SK-N-SH (cell line): ENCODE measurements around the gene FBXW9. TPM values are rescaled to one million over a fixed set of nuclear protein-coding genes. Genes with fewer than 3 reads are reported as not detected.

ENCODE experiments used
- CTCF ChIA-PET: fragments of 300-600, 350-600 bp; formaldehyde crosslinking; extraction: SDS; loops from one replicate; lab custom pipeline; 2021; lab: Yijun Ruan, JAX
- POLR2A ChIA-PET: fragments of 350-600 bp; sonication (Branson Sonifier 250); formaldehyde crosslinking; extraction: SDS; loops from one replicate; lab custom pipeline; 2020; ENCODE audit warnings: antibody characterized with exemption, inconsistent platforms; lab: Yijun Ruan, JAX
- DNase-seq: peaks from one replicate; pipeline ENCODE4 v3.0.0; 2012
- H2AFZ ChIP-seq: fragments of 200-600 bp; sonication (generic); 2 replicates; pipeline ENCODE4 v1.8.1; 2016; ENCODE audit warnings: antibody characterized with exemption, mild to moderate bottlenecking, low read depth
- H3F3A ChIP-seq: fragments of 200-600 bp; sonication (generic); replicated peaks from 2 replicates; pipeline ENCODE3; 2016; ENCODE audit warnings: antibody characterized with exemption, mild to moderate bottlenecking; ENCODE audit not compliant: insufficient read depth
- H3K27ac ChIP-seq, 2 experiments: fragments of 200-500 bp in 1 of 2; fragments of 200-600 bp in 1 of 2; sonication (Bioruptor generic) in 1 of 2; sonication (generic), shearing (Covaris generic) in 1 of 2; 2 replicates each; pipeline versions ENCODE4 v1.5.1 to v1.6.1; 2014 to 2016; ENCODE audit warnings: low read depth in 2 of 2, inconsistent platforms in 1 of 2, low read length in 1 of 2, mild to moderate bottlenecking in 1 of 2, mixed read lengths in 1 of 2
- H3K27me3 ChIP-seq: fragments of 200-600 bp; sonication (generic), shearing (Covaris generic); 2 replicates; pipeline ENCODE4 v1.6.1; 2016; ENCODE audit warnings: mixed run types; ENCODE audit not compliant: insufficient read depth
- H3K36me3 ChIP-seq, 2 experiments: fragments of 200-500 bp in 1 of 2; fragments of 200-600 bp in 1 of 2; sonication (Bioruptor generic) in 1 of 2; sonication (generic) in 1 of 2; replicated peaks in 1 of 2; 2 replicates each; pipeline versions ENCODE3 to v1.5.1; 2014 to 2016; ENCODE audit warnings: low read length in 1 of 2, mild to moderate bottlenecking in 1 of 2; ENCODE audit not compliant: insufficient read depth in 2 of 2, control insufficient read depth in 1 of 2
- H3K4me1 ChIP-seq, 2 experiments: fragments of 200-500 bp in 1 of 2; fragments of 200-600 bp in 1 of 2; sonication (Bioruptor generic) in 1 of 2; sonication (generic), shearing (Covaris generic) in 1 of 2; 2 replicates each; pipeline versions ENCODE4 v1.5.1 to v1.6.1; 2014 to 2016; ENCODE audit warnings: low read depth in 1 of 2, low read length in 1 of 2, mixed run types in 1 of 2; ENCODE audit not compliant: insufficient read depth in 2 of 2, control insufficient read depth in 1 of 2
- H3K4me2 ChIP-seq: fragments of 200-600 bp; sonication (generic), shearing (Covaris generic); 2 replicates; pipeline ENCODE4 v1.6.1; 2017; ENCODE audit warnings: mixed run types
- H3K4me3 ChIP-seq, 2 experiments: fragments of 200-500 bp in 1 of 2; fragments of 200-600 bp in 1 of 2; sonication (Bioruptor generic) in 1 of 2; sonication (generic), shearing (Covaris generic) in 1 of 2; 2 replicates each; pipeline versions ENCODE4 v1.5.1 to v1.8.1; 2014 to 2016; ENCODE audit warnings: low read depth in 2 of 2, inconsistent platforms in 1 of 2, low read length in 1 of 2, mild to moderate bottlenecking in 1 of 2, mixed read lengths in 1 of 2, moderate library complexity in 1 of 2
- H3K79me2 ChIP-seq: fragments of 200-600 bp; sonication (generic); 2 replicates; pipeline ENCODE4 v1.8.1; 2017; ENCODE audit warnings: mild to moderate bottlenecking; ENCODE audit not compliant: insufficient read depth
- H3K9ac ChIP-seq: fragments of 200-600 bp; sonication (generic); 2 replicates; pipeline ENCODE4 v1.6.1; 2017; ENCODE audit warnings: mixed run types
- H3K9me2 ChIP-seq: fragments of 200-600 bp; sonication (generic); 2 replicates; pipeline ENCODE4 v1.6.1; 2017; ENCODE audit warnings: mixed run types
- H3K9me3 ChIP-seq: fragments of 200-600 bp; sonication (generic); 2 replicates; pipeline ENCODE4 v1.6.1; 2017; ENCODE audit warnings: mixed run types, mild to moderate bottlenecking, moderate library complexity
- H4K20me1 ChIP-seq: fragments of 200-600 bp; sonication (generic); 2 replicates; pipeline ENCODE4 v1.6.1; 2017; ENCODE audit warnings: mild to moderate bottlenecking, mixed run types; ENCODE audit not compliant: insufficient read depth
- CTCF ChIP-seq: fragments of 200-600 bp; sonication (generic); IDR thresholded peaks from 2 replicates; pipeline ENCODE4 v1.6.1; 2017; ENCODE audit warnings: antibody characterized with exemption, mild to moderate bottlenecking, moderate library complexity
- ELF1 ChIP-seq: IDR thresholded peaks from 2 replicates; pipeline ENCODE4 v1.4.0; 2012
- FOXJ3 ChIP-seq: sonication (generic); formaldehyde crosslinking; IDR thresholded peaks from 2 replicates; pipeline ENCODE4 v1.5.1; 2020; ENCODE audit warnings: mild to moderate bottlenecking, missing genetic modification reagents
- FOXM1 ChIP-seq: IDR thresholded peaks from 2 replicates; pipeline ENCODE4 v1.4.0; 2012; ENCODE audit warnings: low read depth, mild to moderate bottlenecking
- GABPA ChIP-seq: IDR thresholded peaks from 2 replicates; pipeline ENCODE4 v1.4.0; 2012; ENCODE audit warnings: low read depth, mild to moderate bottlenecking
- MAX ChIP-seq: IDR thresholded peaks from 2 replicates; pipeline ENCODE4 v1.4.0; 2012; ENCODE audit warnings: low read depth
- NFIC ChIP-seq: IDR thresholded peaks from 2 replicates; pipeline ENCODE4 v1.4.0; 2012; ENCODE audit warnings: borderline replicate concordance
- NRF1 ChIP-seq: IDR thresholded peaks from 2 replicates; pipeline ENCODE4 v1.6.1; 2012; ENCODE audit warnings: low read depth, mild to moderate bottlenecking, low read length
- RAD21 ChIP-seq: IDR thresholded peaks from 2 replicates; pipeline ENCODE4 v1.6.1; 2012; ENCODE audit warnings: mild to moderate bottlenecking, low read length
- RFX5 ChIP-seq: IDR thresholded peaks from 2 replicates; pipeline ENCODE4 v1.6.1; 2012; ENCODE audit warnings: mild to moderate bottlenecking, improper control_type of control experiment, low read length
- SIN3A ChIP-seq: IDR thresholded peaks from 2 replicates; pipeline ENCODE4 v1.6.1; 2012; ENCODE audit warnings: low read depth, mild to moderate bottlenecking, low read length, moderate library complexity, borderline replicate concordance
- SMC3 ChIP-seq: IDR thresholded peaks from 2 replicates; pipeline ENCODE4 v1.6.1; 2012; ENCODE audit warnings: low read depth, low read length, improper control_type of control experiment
- TEAD4 ChIP-seq: IDR thresholded peaks from 2 replicates; pipeline ENCODE4 v1.4.0; 2012; ENCODE audit warnings: mild to moderate bottlenecking, borderline replicate concordance; ENCODE audit not compliant: insufficient read depth
- YY1 ChIP-seq: IDR thresholded peaks from 2 replicates; pipeline ENCODE4 v1.4.0; 2012; ENCODE audit warnings: low read depth, mild to moderate bottlenecking
- WGBS: methylation state at CpG from one replicate; pipeline ENCODE4 v1.1.6; 2017; ENCODE audit warnings: low lambda C conversion rate; 5-methylcytosine and 5-hydroxymethylcytosine counted together
- polyA plus RNA-seq, 3 experiments: library from polyadenylated mRNA; depleted of rRNA; stranded (reverse); fragments of >200 nt; gene quantifications; 2 replicates each; pipeline ENCODE4 v1.2.3, GENCODE V29; 2012
- TF ChIP-seq, protein P1 (sequence below): IDR thresholded peaks from 2 replicates; pipeline ENCODE4 v1.4.0; 2012; ENCODE audit warnings: low read depth, borderline replicate concordance
- TF ChIP-seq, protein P2 (sequence below): IDR thresholded peaks from 2 replicates; pipeline ENCODE4; 2012
- TF ChIP-seq, protein P3 (sequence below): fragments of 150-350 bp; IDR thresholded peaks from 2 replicates; pipeline ENCODE4 v1.6.1; 2016; ENCODE audit warnings: mild to moderate bottlenecking, low read depth, low read length
- TF ChIP-seq, protein P4 (sequence below): fragments of 150-350 bp; IDR thresholded peaks from 2 replicates; pipeline ENCODE4 v1.6.1; 2017; ENCODE audit warnings: antibody characterized with exemption, low read length, low read depth, borderline replicate concordance

Gene FBXW9
- polyA plus RNA-seq, 1 of the 3 experiments (the other 2 are of a cell fraction), result 26.6 TPM

DNA sequence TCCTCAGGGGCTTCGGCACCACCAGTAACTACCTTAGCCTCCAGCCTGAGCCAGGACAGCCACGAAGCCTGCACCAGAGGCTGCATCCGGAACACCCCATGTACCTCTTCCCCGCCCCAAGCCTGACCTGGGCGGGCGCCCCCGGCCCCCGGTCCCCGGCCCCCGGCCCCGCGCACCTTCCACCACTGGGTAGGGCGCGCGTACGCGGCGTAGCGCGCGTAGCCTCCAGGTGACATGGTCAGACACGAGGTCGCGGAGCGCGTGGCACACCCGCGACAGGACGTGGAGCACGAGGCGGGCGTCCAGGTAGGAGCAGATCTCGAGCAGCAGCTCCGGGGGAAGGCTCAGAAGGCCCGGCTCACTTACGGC lies 450 bp downstream of the FBXW9 start:
- peak overlapping the region; percentile 81 for H3K4me2 ChIP-seq
- peak overlapping the region; percentile 89 for H2AFZ ChIP-seq
- ChIA-PET CTCF (interaction anchor here (0.9 to 2.9 kb wide), 7 partner anchors 10 to 152 kb away, joined by 4 to 11 read pairs (median 4); no protein-coding TSS in a partner anchor), POLR2A (interaction anchor here (0.6 to 1.9 kb wide), 8 partner anchors 10 to 117 kb away, joined by 3 to 5 read pairs (median 4); partner anchors contain the start of genes DHPS, MAN2B1 and WDR83)
- H3K9ac ChIP-seq, result peak overlapping the region; percentile 68
- no peaks in the 10 kb centered on the region for H3K9me3 ChIP-seq
- WGBS, result no CpG with 5 or more reads among the region's 36 CpGs
- H3K9me2 ChIP-seq, result no peaks in the 10 kb centered on the region
- H3K36me3 ChIP-seq, result peaks cover 15 to 17% of the 10 kb centered on the region in 2 experiments
- peak overlapping the region in 1 of 2 experiments; percentile 83; a peak in 2 of 4 replicates for H3K27ac ChIP-seq
- H3K79me2 ChIP-seq, result no peaks in the 10 kb centered on the region; the same call in 1 of the 2 replicates
- peak overlapping the region; percentile 81 to 89 for H3K4me3 ChIP-seq
- peak; percentile 59 for DNase-seq
- H4K20me1 ChIP-seq, result no peaks in the 10 kb centered on the region
- peaks cover 0 to 16% of the 10 kb centered on the region in 2 experiments; a peak in 2 of 4 replicates for H3K4me1 ChIP-seq
- peaks cover 33% of the 10 kb centered on the region for H3F3A ChIP-seq
- no peaks in the 10 kb centered on the region for H3K27me3 ChIP-seq
- no peak for TF ChIP-seq FOXM1
- no peak for TF ChIP-seq TEAD4
- TF ChIP-seq ELF1, result no peak
- TF ChIP-seq NFIC, result no peak
- TF ChIP-seq MAX, result no peak
- no peak for TF ChIP-seq RAD21
- no peak for TF ChIP-seq FOXJ3 (CRISPR knock-in tag)

GRCh38 chr19:12695514-12695913 lies 917 bp downstream of the FBXW9 start:
- H3K9ac ChIP-seq, result peak overlapping the region; percentile 68
- H3K4me3 ChIP-seq, result peak overlapping the region; percentile 81 to 89
- no peak for DNase-seq
- H3K9me2 ChIP-seq, result no peaks in the 10 kb centered on the region
- H3K36me3 ChIP-seq, result peaks cover 13 to 15% of the 10 kb centered on the region in 2 experiments
- H2AFZ ChIP-seq, result no peak overlapping the region
- no peaks in the 10 kb centered on the region for H4K20me1 ChIP-seq
- H3K27me3 ChIP-seq, result no peaks in the 10 kb centered on the region
- WGBS, result 20% methylated on average over 1 of the region's 1 CpG
- H3F3A ChIP-seq, result peaks cover 33% of the 10 kb centered on the region
- H3K4me2 ChIP-seq, result peak overlapping the region; percentile 81
- CTCF ChIA-PET, result interaction anchor here (0.9 to 2.9 kb wide), 6 partner anchors 10 to 152 kb away, joined by 3 to 11 read pairs (median 6); no protein-coding TSS in a partner anchor
- TF ChIP-seq SMC3 (no peak), MAX (no peak), RFX5 (no peak), NRF1 (no peak), SIN3A (no peak), RAD21 (no peak), GABPA (no peak), YY1 (no peak), CTCF (no peak)
- TF ChIP-seq, protein P1, sequence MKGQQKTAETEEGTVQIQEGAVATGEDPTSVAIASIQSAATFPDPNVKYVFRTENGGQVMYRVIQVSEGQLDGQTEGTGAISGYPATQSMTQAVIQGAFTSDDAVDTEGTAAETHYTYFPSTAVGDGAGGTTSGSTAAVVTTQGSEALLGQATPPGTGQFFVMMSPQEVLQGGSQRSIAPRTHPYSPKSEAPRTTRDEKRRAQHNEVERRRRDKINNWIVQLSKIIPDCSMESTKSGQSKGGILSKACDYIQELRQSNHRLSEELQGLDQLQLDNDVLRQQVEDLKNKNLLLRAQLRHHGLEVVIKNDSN, result no peak
- TF ChIP-seq, protein P2, sequence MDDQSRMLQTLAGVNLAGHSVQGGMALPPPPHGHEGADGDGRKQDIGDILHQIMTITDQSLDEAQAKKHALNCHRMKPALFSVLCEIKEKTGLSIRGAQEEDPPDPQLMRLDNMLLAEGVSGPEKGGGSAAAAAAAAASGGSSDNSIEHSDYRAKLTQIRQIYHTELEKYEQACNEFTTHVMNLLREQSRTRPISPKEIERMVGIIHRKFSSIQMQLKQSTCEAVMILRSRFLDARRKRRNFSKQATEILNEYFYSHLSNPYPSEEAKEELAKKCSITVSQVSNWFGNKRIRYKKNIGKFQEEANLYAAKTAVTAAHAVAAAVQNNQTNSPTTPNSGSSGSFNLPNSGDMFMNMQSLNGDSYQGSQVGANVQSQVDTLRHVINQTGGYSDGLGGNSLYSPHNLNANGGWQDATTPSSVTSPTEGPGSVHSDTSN, result no peak
- TF ChIP-seq, protein P3, sequence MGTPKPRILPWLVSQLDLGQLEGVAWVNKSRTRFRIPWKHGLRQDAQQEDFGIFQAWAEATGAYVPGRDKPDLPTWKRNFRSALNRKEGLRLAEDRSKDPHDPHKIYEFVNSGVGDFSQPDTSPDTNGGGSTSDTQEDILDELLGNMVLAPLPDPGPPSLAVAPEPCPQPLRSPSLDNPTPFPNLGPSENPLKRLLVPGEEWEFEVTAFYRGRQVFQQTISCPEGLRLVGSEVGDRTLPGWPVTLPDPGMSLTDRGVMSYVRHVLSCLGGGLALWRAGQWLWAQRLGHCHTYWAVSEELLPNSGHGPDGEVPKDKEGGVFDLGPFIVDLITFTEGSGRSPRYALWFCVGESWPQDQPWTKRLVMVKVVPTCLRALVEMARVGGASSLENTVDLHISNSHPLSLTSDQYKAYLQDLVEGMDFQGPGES, result no peak
- TF ChIP-seq, protein P4, sequence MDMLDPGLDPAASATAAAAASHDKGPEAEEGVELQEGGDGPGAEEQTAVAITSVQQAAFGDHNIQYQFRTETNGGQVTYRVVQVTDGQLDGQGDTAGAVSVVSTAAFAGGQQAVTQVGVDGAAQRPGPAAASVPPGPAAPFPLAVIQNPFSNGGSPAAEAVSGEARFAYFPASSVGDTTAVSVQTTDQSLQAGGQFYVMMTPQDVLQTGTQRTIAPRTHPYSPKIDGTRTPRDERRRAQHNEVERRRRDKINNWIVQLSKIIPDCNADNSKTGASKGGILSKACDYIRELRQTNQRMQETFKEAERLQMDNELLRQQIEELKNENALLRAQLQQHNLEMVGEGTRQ, result no peak
- POLR2A ChIA-PET, result interaction anchor here (0.6 to 1.9 kb wide), 5 partner anchors 13 to 116 kb away, joined by 3 to 5 read pairs (median 4); partner anchors contain the start of genes DHPS, MAN2B1 and WDR83
- no peaks in the 10 kb centered on the region for H3K9me3 ChIP-seq
- H3K4me1 ChIP-seq, result peaks cover 0 to 16% of the 10 kb centered on the region in 2 experiments; a peak in 2 of 4 replicates
- no peak overlapping the region for H3K27ac ChIP-seq
- H3K79me2 ChIP-seq, result no peaks in the 10 kb centered on the region; the same call in 1 of the 2 replicates
